ENCODE measurements around the gene PMS2.
"Not testable (repeated sequence)": the region's sequence is repeated elsewhere in the genome, so short reads cannot be mapped to it uniquely, and the experiment has no call there.

The PMS2 gene, protein sequence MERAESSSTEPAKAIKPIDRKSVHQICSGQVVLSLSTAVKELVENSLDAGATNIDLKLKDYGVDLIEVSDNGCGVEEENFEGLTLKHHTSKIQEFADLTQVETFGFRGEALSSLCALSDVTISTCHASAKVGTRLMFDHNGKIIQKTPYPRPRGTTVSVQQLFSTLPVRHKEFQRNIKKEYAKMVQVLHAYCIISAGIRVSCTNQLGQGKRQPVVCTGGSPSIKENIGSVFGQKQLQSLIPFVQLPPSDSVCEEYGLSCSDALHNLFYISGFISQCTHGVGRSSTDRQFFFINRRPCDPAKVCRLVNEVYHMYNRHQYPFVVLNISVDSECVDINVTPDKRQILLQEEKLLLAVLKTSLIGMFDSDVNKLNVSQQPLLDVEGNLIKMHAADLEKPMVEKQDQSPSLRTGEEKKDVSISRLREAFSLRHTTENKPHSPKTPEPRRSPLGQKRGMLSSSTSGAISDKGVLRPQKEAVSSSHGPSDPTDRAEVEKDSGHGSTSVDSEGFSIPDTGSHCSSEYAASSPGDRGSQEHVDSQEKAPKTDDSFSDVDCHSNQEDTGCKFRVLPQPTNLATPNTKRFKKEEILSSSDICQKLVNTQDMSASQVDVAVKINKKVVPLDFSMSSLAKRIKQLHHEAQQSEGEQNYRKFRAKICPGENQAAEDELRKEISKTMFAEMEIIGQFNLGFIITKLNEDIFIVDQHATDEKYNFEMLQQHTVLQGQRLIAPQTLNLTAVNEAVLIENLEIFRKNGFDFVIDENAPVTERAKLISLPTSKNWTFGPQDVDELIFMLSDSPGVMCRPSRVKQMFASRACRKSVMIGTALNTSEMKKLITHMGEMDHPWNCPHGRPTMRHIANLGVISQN
- 27.8 to 38.6 (median 32.9) reads per million in 4 experiments for total RNA-seq

DNA sequence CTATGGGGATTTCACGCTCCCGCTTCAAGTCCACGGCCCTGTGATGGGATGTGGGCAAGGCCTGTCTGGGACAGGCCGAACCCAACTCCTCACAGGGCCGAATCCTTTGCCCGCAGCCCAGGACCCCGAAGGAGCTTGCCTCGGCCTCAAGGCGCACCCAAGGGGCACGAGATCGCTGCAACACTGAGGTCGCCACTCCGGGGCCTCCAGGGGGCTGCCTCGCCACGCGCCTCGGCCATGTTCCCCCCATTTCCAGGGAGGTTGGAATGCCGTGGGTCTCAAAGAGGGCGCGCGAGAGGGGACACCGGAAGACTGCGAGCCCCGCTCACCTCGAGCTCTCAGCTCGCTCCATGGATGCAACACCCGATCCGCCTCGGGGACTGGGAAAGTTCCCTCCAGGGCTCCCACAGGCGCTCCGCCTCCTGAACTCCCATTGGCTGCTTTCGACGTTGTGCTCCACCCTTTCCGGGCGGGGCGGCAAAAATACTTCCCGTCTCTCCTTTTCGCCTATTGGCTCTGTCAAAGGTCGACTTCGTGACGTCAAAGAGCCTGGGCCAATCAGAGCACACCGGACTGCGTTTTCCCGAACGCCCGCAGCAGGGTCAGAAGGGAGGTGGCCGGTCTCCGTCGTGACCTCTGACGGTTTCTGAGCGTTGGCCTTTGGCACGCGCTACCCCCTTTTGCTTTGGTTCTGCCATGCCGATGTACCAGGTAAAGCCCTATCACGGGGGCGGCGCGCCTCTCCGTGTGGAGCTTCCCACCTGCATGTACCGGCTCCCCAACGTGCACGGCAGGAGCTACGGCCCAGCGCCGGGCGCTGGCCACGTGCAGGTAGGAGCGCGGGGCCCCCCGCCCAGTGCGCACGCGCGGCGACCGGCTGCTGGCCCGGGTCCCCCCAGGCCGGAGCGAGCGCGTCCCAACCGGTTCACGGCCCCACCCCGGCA is at the start of gene PMS2, which contains the start of gene AIMP2:
Gene PMS2, minus strand, starts transcription at position 382 of the 944 bp plus-strand sequence. Its CDS starts 30 bp downstream, at position 352.
Gene AIMP2, plus strand, starts transcription at position 605 of the 944 bp plus-strand sequence. Its CDS starts 92 bp downstream, at position 697.
- peak; percentile 95 for DNase-seq

DNA sequence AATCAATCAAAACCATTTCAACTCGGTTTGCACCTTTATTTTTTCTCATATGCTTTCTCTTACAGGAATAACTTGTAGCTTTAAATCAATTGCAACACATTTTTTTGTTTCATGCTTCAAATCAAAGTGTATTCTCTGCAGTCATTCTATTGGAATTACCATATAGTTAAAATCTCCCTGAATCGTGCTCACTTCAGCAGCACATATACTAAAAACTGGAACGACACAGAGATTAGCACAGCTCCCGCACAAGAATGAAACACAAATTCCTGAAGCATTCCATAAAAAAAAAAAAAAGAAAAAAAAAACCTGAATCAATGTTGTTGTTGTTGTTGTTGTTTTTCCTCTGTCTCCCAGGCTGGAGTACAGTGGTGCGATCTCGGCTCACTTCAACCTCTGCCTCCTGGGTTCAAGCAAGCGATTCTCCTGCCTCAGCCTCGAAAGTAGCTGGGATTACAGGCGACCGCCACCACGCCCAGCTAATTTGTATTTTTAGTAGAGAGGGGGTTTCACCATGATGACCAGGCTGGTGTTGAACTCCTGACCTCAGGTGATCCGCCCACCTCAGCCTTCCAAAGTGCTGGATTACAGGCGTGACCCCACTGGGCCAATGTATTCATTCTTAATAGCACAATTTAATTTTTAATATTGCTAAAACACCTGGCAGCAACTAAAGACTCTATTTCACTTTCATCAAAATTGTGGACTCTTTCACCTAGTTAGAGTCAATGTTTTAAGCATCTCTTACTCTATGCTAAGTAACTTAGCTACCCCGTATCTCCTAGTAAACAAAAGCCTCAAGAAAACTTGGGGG is 48.7 kb upstream of the PMS2 start:
- DNase-seq = no peak

DNA sequence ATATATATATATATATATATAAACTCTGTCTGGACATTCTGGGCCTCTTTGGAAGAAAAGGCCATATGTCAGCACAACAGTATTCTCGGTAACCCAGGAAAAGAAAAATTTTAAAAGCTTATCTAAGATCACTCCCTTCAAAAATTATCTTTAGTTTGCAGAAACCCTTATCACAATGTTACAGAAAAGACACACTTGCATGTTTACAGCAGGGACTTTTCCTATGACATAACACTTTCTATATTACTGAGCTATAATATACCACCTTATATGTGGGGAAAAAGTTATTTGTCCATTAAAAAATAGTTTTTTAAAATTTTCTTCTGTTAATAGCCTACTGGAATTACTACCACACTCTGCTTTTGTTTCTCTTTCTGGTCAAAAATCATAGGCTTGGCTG is 47.8 kb upstream of the PMS2 start:
- DNase-seq = no peak

DNA sequence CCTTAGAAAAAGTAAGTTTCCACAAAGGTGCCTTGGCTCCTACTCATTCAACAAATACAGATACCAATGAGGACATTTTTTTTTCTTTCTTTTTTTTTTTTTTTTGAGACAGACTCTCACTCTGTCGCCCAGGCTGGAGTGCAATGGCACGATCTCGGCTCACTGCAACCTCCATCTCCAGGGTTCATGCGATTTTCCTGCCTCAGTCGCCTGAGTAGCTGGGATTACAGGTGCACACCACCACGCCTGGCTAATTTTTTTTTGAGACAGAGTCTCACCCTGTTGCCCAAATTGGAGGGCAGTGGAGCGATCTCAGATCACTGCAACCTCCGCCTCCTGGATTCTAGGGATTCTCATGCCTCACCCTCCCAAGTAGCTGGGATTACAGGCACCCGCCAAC is 42.3 kb upstream of the PMS2 start:
- not testable (repeated sequence) for DNase-seq

DNA sequence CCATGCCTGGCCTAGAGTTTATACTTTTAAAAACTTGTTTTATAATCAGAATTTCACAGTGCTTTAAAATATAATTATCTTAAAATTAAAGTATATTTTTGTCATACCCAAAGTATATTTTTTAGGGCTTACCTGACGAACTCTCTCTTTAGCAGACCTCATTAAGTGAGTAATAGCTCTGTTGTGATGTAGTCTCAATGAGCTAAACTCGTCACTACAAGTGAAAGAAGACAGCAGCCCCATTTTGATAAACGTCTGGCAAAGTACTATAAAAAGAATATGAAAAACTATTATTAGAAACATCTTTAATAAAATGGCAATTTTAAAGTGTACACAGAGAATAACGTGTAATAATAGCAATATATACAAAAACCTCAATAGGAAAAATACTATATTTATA is 40.9 kb upstream of the PMS2 start:
- no peak for DNase-seq

DNA sequence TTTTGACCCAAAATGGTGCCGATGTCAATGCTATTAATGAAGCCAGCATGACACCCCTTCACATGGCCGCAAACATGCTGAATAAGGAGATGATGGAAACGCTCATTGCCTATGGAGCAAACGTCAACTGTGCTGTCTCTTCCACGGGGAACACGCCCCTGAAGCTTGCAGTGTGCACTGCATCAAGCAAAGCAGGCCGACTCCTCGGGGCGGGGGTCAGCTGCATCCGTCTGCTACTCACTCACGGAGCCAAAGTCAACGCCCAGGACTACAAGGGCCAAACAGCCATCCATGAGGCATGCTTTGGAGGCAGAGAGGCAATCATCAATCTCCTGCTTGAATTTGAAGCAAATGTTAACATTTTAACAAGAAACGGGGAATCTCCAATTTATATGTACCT is 26.8 kb upstream of the PMS2 start:
- DNase-seq = no peak

DNA sequence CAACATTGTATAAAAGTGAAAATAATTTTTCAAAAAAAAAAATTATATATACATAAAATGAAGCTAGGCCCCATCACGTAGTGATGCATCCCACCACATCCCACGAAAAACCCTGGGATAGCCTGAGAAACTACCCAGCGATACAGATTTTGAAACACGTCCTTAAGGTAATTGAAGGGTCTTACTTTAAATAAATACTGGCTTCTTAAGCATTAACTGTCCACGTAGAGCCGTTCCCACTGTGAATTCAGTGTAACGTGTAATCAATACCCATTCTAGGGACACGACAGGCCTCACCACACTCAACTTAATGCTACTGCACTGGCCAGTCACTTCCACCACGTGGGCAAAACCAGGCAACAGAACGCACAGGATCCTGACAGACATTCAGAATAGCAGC is 26.3 kb upstream of the PMS2 start:
- no peak for DNase-seq

DNA sequence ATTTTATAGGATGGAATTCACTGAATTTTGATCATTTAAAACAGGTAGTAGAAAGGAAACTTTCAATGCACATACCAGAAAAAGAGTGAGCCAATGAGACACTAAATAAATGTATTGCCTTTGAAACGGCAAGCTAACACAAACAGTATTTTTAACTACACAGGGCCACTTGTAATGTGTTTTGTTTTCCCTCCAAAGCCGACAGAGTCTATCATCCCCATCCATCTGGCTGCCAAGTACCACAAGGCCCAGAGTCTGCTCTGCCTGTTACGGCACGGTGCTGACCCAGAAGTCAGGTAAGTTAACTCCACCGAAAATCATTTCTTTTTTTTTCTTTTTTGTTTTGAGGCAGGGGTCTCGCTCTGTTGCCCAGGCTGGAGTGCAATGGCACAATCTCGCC is 23.8 kb upstream of the PMS2 start:
- DNase-seq = no peak

DNA sequence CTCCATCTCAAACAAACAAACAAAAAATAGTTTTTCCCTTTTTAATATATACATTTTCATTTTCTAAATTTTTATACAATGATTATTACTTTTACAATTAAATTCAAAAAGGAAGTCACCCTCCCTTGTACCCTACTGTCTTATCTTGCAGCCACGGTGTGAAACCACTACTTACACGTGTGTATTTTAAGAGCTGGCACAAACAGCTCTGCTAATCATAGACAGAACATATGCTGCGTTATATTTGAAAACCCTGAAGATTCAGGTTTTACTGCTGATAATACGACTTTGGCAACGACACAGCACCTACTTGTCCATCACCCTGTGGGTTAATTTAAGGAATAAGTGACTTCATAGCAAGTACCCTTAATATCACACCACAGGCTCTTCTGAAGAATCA is 23.3 kb upstream of the PMS2 start:
- DNase-seq = no peak

DNA sequence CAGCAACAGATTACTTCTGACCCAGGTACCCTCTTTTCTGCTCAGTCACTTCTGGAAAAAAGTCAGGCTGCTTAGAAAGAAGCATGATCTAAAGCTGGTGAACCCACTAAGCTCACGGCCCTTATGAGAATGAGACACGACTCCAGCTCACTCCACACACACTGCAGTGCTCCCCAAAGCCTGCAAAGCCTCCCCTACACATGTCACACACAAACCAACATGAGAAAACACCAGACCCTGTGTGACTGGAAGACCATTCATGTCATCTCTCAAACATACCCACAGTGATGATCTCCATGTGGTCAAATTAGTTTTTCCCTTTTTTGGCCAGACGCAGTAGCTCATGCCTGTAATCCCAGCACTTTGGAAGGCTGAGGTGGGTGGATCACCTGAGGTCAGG is 22.7 kb upstream of the PMS2 start:
- DNase-seq = no peak

DNA sequence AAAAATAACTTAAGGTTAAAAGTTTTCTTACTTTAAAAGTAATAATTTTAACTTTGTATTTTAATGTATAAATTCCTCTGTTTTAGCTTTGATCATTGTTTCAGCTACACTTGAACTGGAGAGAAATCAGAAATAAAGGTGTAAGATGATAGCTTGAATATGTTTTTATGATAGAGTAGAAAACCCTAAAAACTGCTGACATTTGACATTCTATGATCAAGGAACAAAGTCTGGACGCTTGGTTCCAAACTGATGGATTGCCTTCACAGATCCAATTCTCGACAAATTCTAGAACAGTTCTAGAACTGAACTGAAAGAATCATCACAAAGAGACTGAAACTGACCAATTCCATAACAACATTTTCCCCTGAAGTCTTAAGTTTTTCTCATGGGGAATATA is 22.1 kb upstream of the PMS2 start, which contains the start of gene ANKRD61:
Gene ANKRD61, plus strand, starts transcription at position 389 of the 400 bp plus-strand sequence. Its CDS starts 0 bp downstream, at position 389.
- DNase-seq = no peak

DNA sequence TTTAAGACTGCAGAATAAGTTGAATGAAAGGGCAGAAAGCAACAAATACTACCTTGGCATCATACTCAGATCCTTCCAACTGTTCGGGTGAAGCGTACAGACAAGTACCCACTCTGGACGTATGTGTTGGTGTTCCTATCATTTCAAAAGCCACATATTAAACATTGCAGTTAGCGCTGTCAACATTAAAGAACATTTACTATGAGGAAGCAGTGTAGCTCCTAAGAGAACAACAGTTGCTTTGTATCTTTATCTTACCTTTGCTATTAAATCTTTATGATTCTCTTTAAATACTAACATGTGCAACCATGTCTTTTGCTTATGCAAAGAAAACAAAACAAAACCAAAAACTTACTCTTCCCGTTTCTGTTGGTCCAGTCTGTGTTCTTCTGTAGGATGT is 19.7 kb upstream of the PMS2 start:
- no peak for DNase-seq

DNA sequence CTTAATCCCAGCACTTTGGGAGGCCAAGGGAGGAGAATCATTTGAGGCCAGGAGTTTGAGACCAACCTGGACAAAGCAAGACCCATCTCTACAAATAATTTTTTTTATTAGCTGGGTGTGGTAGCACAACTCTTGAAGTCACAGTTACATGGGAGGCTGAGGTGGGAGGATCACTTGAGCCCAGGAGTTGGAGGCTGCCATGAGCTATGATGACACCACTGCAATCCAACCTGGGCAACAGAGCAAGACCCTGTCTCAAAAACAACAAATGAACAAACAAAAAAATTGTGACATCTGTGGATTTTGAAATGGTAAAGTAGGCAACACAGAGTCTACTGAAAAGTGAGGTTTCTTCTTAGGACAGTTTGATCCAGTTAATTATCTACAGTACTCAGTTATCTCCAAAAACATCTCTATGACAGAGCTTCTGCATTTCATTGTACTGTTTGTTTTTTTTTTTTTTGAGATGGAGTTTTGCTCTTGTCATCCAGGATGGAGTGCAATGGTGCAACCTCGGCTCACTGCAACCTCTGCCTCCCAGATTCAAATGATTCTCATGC is 19.0 kb upstream of the PMS2 start:
- DNase-seq = no peak

DNA sequence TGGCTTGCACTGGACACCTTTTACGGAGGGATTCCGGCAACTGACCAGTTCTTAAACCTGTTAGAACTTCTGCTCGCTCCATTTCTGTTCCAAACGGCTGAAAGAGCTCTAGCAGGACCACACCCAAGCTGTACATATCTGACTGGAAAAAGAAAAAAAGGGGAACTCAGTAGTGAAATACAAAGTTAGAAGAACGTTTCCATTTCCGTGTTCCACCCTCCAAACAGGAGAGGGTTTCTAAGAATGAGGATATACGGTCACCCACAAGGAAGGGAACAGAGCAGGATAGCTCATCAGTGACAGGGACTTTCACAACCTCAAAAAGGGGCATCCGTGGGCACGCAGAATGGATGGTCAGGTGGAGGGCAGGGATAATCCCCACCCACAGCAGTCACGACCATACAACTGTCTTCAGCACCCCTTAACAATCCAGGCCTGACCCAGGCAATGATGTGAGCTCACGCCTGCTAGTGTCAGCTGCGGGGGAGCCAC is 18.0 kb upstream of the PMS2 start:
- DNase-seq = no peak

DNA sequence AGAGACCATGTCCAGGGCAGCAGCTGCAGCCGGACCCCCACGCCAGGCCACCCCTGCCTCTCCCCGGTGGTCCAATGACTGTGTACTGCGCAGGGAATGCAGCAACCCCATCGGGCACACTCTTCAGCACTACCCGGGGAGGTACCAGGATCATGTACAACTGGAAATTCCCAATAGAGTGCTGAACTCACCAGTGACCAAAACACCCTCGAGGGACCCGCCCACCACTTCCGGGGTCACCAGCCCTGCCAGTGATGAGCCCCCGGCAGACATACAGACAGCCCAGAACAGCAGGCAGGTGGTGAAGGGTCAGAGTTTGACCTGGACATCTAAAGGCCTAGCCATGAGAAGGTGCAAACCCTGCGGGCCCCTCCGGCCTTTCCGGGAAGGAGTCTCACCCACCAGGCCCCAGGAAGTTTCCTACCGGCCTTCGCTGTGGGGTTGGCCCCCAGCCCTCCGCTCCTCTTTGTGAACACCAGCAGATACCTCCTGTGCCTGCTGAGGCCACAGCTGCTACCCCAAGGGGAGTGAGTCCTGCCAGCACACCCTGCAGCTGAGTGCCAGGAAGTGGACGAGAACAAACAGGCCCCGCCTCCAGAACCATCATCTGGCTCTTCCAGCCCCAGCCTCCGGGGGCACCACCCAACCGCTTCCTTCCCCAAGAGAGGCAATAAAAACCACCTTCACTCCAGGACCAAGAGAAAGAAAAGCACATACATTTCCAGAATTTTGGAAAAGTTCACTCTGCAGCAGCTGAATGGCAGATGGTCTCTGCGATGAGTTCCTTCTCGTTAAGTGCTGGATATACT is 17.4 kb upstream of the PMS2 start:
- DNase-seq = peak; percentile 46

DNA sequence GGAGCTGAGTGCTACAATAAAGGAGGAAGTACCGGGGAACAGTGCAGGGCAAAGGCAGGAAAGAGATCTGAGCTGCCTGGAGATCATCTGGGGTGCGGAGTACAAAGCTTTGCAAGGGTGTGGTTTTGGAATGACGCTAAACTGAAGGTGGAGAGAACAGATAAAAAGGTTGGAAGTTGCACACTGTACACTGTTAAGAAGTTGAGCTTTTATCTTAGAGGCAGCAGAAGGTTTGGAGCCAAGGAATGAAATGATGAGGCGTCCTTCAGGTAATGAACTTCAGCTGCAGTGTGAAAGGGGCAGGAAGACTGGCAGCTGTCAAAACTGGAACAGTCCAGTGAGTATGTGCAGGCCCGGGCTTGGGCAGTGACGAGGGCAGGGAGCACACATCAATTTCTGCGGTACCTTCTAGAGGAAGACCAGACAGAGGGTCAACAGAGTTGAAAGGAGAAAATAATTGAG is 15.2 kb upstream of the PMS2 start:
- DNase-seq = no peak

DNA sequence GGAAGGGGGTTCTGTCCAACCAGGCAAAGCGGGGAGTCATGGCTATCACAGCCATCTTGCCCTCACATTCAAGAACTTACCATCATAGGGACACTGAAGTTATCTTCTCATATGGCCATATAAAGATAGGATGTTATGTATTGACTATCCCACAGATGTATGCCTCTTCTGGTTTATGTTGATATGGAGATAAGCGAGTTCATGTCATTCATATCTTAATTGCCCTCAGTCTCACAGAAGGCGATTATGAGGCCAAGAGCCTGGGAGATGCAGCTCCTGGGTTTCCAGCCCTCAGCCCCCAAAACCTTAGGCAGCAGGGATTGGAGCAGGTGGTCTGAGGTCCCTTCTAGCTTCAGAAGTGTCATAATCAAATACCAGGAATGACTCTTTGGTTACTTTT is 13.9 kb upstream of the PMS2 start:
- no peak for DNase-seq

DNA sequence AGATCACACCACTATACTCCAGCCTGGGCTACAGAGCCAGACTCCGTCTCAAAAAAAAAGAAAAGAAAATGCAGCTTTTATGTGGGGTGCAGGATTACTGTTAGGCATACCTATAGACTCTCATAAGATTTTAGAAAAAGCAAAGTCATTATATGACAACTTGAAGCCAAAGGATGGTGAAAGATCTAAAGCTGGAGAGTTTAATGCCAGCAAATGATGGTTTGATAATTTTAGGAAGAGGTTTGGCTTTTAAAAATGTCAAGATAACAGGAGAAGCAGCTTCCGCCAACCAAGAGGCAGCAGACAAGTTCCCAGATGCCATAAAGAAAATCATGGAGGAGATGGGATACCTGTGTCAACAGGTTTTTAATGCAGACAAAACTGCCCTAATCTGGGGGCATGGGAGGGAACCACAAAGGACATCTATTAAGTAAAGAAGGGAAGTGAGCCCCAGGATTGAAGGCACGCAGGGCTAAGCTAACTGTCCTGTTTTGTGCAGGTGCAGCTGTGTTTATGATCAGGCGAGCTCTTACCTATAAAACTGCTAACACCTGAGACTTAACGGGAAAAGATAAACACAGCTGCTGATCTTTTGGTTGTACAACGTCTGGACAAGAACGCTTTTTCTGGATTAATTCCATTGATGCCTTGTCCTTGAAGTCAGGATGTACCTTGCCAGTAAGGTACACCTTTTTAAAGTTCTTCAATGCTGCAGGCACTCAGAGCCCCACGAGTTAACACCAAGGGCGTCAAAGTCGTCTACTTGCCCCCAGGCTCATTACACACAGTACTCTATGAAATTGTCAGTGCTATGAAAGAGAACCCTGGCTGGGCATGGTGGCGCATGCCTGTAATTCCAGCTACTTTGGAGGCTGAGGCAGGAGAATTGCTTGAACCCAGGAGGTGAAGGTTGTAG is 11.8 kb upstream of the PMS2 start:
- DNase-seq = no peak

DNA sequence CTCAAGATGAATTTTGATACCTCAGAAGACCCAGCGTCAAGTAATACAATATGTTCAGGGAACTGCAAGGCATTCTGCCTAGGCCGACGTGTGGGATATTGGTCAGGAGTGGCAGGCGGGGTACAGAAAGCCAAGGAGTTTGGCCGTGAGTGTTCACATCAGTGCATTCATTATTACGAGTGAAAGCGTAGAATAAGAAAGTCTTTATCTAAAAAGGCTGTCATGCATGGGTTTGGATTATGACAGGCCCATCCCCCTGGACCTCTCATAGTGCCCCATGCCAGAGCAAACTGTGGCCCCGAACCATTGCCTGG is 7.8 kb upstream of the PMS2 start:
- no peak for DNase-seq
